OCI-LY7 (cell line): ENCODE results near the gene RHBDD1. TPM values are rescaled to one million over a fixed set of nuclear protein-coding genes. Genes with fewer than 3 reads are reported as not detected.

ENCODE experiments used
- BruUV-seq: library from RNA; stranded (reverse); fragments of 400-500 nt; replicated peaks from 2 replicates; lab custom pipeline; 2021; lab: Mats Ljungman, UMichigan
- CTCF ChIA-PET: fragments of 300-600 bp; sonication (Branson Sonifier 250); formaldehyde crosslinking; loops from one replicate; lab custom pipeline; 2022; ENCODE audit warnings: antibody characterized with exemption; ENCODE audit not compliant: unreplicated experiment; lab: Charles Lee
- POLR2A ChIA-PET: fragments of 300-600 bp; sonication (Branson Sonifier 250); formaldehyde crosslinking; loops from one replicate; lab custom pipeline; 2022; ENCODE audit warnings: antibody characterized with exemption; lab: Charles Lee
- DNase-seq: peaks from one replicate; pipeline ENCODE4 v3.0.0-alpha.2; 2015; ENCODE audit warnings: low spot score
- H2AFZ ChIP-seq: fragments of 200-600 bp; sonication (generic), shearing (Covaris generic); 2 replicates; pipeline ENCODE4 v1.6.1; 2014; ENCODE audit warnings: mild to moderate bottlenecking, antibody characterized with exemption, low read length, moderate library complexity
- H3K27ac ChIP-seq: fragments of 200-600 bp; sonication (generic); 2 replicates; pipeline ENCODE4 v1.5.1; 2014; ENCODE audit warnings: mixed run types, low read depth, mild to moderate bottlenecking, moderate library complexity, low read length, inconsistent platforms; ENCODE audit not compliant: poor library complexity, severe bottlenecking
- H3K36me3 ChIP-seq: fragments of 200-600 bp; sonication (generic); 2 replicates; pipeline ENCODE4 v1.6.1; 2014; ENCODE audit warnings: mild to moderate bottlenecking, antibody characterized with exemption, low read length, moderate library complexity, mixed read lengths; ENCODE audit not compliant: insufficient read depth
- H3K4me1 ChIP-seq: fragments of 200-600 bp; sonication (generic); 2 replicates; pipeline ENCODE4 v1.5.1; 2014; ENCODE audit warnings: mild to moderate bottlenecking, low read length; ENCODE audit not compliant: insufficient read depth, poor library complexity, severe bottlenecking
- H3K4me2 ChIP-seq: fragments of 200-600 bp; sonication (generic); 2 replicates; pipeline ENCODE4 v1.6.1; 2014; ENCODE audit warnings: mild to moderate bottlenecking, low read length
- H3K4me3 ChIP-seq: fragments of 200-600 bp; sonication (generic); 2 replicates; pipeline ENCODE4 v1.5.1; 2014; ENCODE audit warnings: mild to moderate bottlenecking, low read depth, low read length; ENCODE audit not compliant: poor library complexity, severe bottlenecking
- H3K79me2 ChIP-seq: fragments of 200-600 bp; sonication (generic); 2 replicates; pipeline ENCODE4 v1.6.1; 2016; ENCODE audit warnings: low read depth, mild to moderate bottlenecking, low read length, moderate library complexity, mixed read lengths; ENCODE audit not compliant: insufficient read depth
- H3K9me2 ChIP-seq: fragments of 200-600 bp; sonication (generic); 2 replicates; pipeline ENCODE4 v1.6.1; 2016; ENCODE audit warnings: mild to moderate bottlenecking, low read length, mixed read lengths; ENCODE audit not compliant: insufficient read depth
- H3K9me3 ChIP-seq: fragments of 200-600 bp; sonication (generic); 2 replicates; pipeline ENCODE4 v1.6.1; 2014; ENCODE audit warnings: mild to moderate bottlenecking, mixed run types, low read length, mixed read lengths
- H4K20me1 ChIP-seq: fragments of 200-600 bp; sonication (generic); 2 replicates; pipeline ENCODE4 v1.6.1; 2014; ENCODE audit warnings: mild to moderate bottlenecking, antibody characterized with exemption, low read length, moderate library complexity, mixed read lengths; ENCODE audit not compliant: insufficient read depth
- EZH2phosphoT487 ChIP-seq: fragments of 200-600 bp; sonication (generic); IDR thresholded peaks from 2 replicates; pipeline ENCODE4 v1.6.1; 2018; ENCODE audit warnings: low read depth, borderline replicate concordance, mild to moderate bottlenecking, mixed run types, antibody characterized with exemption, low read length, moderate library complexity, mixed read lengths
- intact Hi-C: fragments of 100-400 bp; cut with micrococcal nuclease; formaldehyde crosslinking; loops from one replicate; pipeline ENCODE4 v1.10.0; 2022; ENCODE audit not compliant: unreplicated experiment
- total RNA-seq, 2 experiments: library from RNA; depleted of rRNA in 1 of 2; stranded (reverse); fragments of >200 nt in 1 of 2; shearing (Covaris generic) in 1 of 2; gene quantifications; 2 replicates each; pipeline ENCODE4 v1.2.3, GENCODE V29; 2014 to 2022
- TF ChIP-seq, protein P1 (sequence below): fragments of 200-600 bp; sonication (generic); conservative IDR thresholded peaks from 2 replicates; pipeline ENCODE4 v1.5.1; 2014; ENCODE audit warnings: mild to moderate bottlenecking, antibody characterized with exemption, low read length, moderate library complexity, mixed read lengths

RHBDD1 gene
- total RNA-seq, 2 experiments from 2014 or later, result 40.8 to 80.3 TPM

DNA sequence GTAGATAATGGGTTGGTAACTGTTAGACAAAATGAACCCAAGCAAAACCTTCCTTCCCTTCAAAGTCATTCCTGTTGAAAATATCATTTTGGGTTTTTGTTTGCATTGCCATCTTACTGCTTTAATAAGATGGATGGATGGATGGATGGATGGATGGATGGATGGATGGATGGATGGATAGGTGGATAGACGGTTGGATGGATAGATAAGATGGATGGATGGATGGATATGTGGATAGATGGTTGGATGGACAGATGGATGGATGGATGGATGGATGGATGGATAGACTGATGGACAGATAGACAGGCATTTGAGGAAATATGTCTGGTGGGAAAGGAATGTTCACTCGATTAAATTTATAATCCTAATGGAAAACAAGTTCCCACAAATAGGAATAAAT, 194.9 kb downstream of the RHBDD1 start:
- no peak for DNase-seq
- Histone ChIP-seq H3K4me2 (no peak overlapping the region), H3K27ac (no peak overlapping the region), H3K4me1 (no peaks in the 10 kb centered on the region), H2AFZ (no peak overlapping the region), H3K79me2 (no peaks in the 10 kb centered on the region), H3K4me3 (no peak overlapping the region), H3K9me2 (no peaks in the 10 kb centered on the region), H4K20me1 (no peaks in the 10 kb centered on the region), H3K36me3 (no peaks in the 10 kb centered on the region), H3K9me3 (no peaks in the 10 kb centered on the region)
- TF ChIP-seq, protein P1, sequence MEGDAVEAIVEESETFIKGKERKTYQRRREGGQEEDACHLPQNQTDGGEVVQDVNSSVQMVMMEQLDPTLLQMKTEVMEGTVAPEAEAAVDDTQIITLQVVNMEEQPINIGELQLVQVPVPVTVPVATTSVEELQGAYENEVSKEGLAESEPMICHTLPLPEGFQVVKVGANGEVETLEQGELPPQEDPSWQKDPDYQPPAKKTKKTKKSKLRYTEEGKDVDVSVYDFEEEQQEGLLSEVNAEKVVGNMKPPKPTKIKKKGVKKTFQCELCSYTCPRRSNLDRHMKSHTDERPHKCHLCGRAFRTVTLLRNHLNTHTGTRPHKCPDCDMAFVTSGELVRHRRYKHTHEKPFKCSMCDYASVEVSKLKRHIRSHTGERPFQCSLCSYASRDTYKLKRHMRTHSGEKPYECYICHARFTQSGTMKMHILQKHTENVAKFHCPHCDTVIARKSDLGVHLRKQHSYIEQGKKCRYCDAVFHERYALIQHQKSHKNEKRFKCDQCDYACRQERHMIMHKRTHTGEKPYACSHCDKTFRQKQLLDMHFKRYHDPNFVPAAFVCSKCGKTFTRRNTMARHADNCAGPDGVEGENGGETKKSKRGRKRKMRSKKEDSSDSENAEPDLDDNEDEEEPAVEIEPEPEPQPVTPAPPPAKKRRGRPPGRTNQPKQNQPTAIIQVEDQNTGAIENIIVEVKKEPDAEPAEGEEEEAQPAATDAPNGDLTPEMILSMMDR, result no peak
- no peak for TF ChIP-seq EZH2phosphoT487
- ChIA-PET CTCF (no interaction called here), POLR2A (interaction anchor here (0.9 kb wide), 1 partner anchor 22 kb away, joined by 3 read pairs; no protein-coding TSS in a partner anchor)
- intact Hi-C loops, result loop anchor here (10.0 kb wide), 1 partner anchor 74 kb away; no protein-coding TSS in a partner anchor
- BruUV-seq, result no TSS peak

DNA sequence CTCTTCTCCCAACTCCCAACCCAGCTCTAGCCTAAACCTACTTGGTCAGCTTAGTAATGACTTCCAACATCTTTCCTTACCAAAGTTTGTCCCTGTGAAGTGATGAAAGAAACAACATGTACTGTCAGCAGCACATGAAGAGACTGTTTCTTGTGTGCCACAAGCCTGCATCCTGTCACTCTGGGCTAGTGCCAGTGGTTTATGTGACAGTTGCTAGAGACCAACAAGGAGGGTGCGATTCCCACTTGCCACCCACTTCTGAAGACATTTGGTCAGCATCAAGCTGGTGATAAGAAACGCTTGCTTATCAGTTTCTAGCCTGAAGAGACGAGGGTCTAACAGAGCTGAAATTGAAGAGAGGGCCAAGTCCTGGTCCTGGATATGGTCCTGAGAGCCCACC, 195.5 kb downstream of the RHBDD1 start:
- Histone ChIP-seq H3K27ac (no peak overlapping the region), H3K4me1 (no peaks in the 10 kb centered on the region), H3K4me2 (no peak overlapping the region), H3K4me3 (no peak overlapping the region), H4K20me1 (no peaks in the 10 kb centered on the region), H2AFZ (no peak overlapping the region), H3K9me3 (no peaks in the 10 kb centered on the region), H3K36me3 (no peaks in the 10 kb centered on the region), H3K9me2 (no peaks in the 10 kb centered on the region), H3K79me2 (no peaks in the 10 kb centered on the region)
- ChIA-PET POLR2A (interaction anchor here (0.7 to 0.9 kb wide), 3 partner anchors 16 to 927 kb away, joined by 3 to 6 read pairs (median 3); no protein-coding TSS in a partner anchor), CTCF (no interaction called here)
- TF ChIP-seq, protein P1, result no peak
- BruUV-seq, result no TSS peak
- intact Hi-C loops, result loop anchor here (10.0 kb wide), 1 partner anchor 73 kb away; no protein-coding TSS in a partner anchor
- no peak for DNase-seq

DNA sequence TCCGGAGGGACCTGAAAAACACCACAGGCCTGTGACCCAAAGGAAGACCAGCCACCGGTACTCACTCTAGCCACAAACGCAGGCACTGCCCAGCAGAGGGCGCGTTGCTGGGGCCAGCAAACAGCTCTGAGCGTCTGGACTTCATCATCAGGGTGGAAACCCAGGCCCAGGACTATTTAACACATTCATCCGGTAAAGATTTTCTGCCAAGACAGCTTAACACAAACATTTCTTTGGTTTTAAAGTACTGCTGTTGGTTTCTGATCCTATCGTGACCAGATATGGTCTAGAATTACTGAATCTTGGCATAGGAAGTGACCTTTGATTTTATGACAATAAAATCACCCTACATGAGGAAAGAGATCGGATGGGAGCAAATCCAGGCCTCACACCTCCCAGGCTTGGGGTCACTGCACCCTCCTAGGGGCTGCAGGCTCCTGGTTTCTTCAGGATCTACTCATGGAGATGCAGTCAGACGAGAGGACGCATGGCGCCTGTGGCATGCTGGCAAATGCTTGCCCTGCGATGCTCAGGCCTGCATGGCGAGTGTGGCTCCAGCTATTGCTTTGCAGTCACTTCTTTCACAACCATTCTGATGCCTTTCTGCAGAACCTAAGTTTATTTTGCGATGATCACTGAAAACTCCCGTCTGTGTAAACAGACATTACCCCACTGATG, 197.8 kb downstream of the RHBDD1 start:
- Histone ChIP-seq H4K20me1 (no peaks in the 10 kb centered on the region), H3K79me2 (no peaks in the 10 kb centered on the region), H3K9me2 (no peaks in the 10 kb centered on the region), H2AFZ (peak overlapping the region; percentile 3; the same call in 1 of the 2 replicates), H3K27ac (no peak overlapping the region), H3K4me3 (no peak overlapping the region), H3K36me3 (no peaks in the 10 kb centered on the region), H3K4me2 (no peak overlapping the region), H3K9me3 (no peaks in the 10 kb centered on the region), H3K4me1 (no peaks in the 10 kb centered on the region)
- POLR2A ChIA-PET, result interaction anchor here (0.6 to 1.2 kb wide), 5 partner anchors 9 to 887 kb away, joined by 3 to 5 read pairs (median 3); no protein-coding TSS in a partner anchor
- intact Hi-C loops, result loop anchor here (10.0 kb wide), 1 partner anchor 71 kb away; no protein-coding TSS in a partner anchor
- TF ChIP-seq, protein P1, result peak; percentile 87
- no peak for TF ChIP-seq EZH2phosphoT487
- no TSS peak for BruUV-seq
- peak; percentile 37 for DNase-seq
- CTCF ChIA-PET, result interaction anchor here (1.0 kb wide), 1 partner anchor 39 kb away, joined by 3 read pairs; no protein-coding TSS in a partner anchor
